Loucy (cell line): ENCODE data around the gene SLC16A6.

ENCODE experiments used
- EZH2phosphoT487 ChIP-seq: fragments of 200-600 bp; IDR thresholded peaks from 2 replicates; pipeline ENCODE4 v1.6.1; 2018; ENCODE audit warnings: antibody characterized with exemption, mild to moderate bottlenecking, moderate library complexity, borderline replicate concordance
- TF ChIP-seq, protein P1 (sequence below): fragments of 200-600 bp; sonication (generic); conservative IDR thresholded peaks from 2 replicates; pipeline ENCODE4 v1.5.1; 2014; ENCODE audit warnings: mild to moderate bottlenecking, antibody characterized with exemption, low read length

GRCh38 chr17:68334393-68334792 is 43.5 kb upstream of the SLC16A6 start:
- TF ChIP-seq, protein P1, sequence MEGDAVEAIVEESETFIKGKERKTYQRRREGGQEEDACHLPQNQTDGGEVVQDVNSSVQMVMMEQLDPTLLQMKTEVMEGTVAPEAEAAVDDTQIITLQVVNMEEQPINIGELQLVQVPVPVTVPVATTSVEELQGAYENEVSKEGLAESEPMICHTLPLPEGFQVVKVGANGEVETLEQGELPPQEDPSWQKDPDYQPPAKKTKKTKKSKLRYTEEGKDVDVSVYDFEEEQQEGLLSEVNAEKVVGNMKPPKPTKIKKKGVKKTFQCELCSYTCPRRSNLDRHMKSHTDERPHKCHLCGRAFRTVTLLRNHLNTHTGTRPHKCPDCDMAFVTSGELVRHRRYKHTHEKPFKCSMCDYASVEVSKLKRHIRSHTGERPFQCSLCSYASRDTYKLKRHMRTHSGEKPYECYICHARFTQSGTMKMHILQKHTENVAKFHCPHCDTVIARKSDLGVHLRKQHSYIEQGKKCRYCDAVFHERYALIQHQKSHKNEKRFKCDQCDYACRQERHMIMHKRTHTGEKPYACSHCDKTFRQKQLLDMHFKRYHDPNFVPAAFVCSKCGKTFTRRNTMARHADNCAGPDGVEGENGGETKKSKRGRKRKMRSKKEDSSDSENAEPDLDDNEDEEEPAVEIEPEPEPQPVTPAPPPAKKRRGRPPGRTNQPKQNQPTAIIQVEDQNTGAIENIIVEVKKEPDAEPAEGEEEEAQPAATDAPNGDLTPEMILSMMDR, result no peak
- TF ChIP-seq EZH2phosphoT487, result no peak
